Measurements from ENCODE around the gene GABBR2. TPM values are rescaled to one million over a fixed set of nuclear protein-coding genes. Genes with fewer than 3 reads are reported as not detected.

The GABBR2 gene
- total RNA-seq, 1 experiment from 2014 or later: not detected

GRCh38 chr9:98310752-98311392, 397.9 kb downstream of the GABBR2 start:
- H3K4me1 Mint-ChIP-seq (ENCODE audit: insufficient read depth, unreplicated experiment): peaks cover 20% of the 10 kb centered on the region
- no peak for TF ChIP-seq CTCF (IDR thresholded peaks at IDR 0.05; ENCODE audit: unreplicated experiment)
- no peak overlapping the region for H3K27ac Mint-ChIP-seq (ENCODE audit: low read depth, unreplicated experiment)
- ChIA-PET POLR2A (no interaction called here), CTCF (interaction anchor here (2.1 kb wide), 1 partner anchor 464 kb away, joined by 11 read pairs; no protein-coding TSS in a partner anchor)
- intact Hi-C loops (cut with micrococcal nuclease): no loop called here
- H3K9me3 Mint-ChIP-seq (ENCODE audit: unreplicated experiment): no peaks in the 10 kb centered on the region
- H3K4me3 Mint-ChIP-seq (ENCODE audit: unreplicated experiment): no peak overlapping the region
- H3K36me3 Mint-ChIP-seq (ENCODE audit: insufficient read depth, unreplicated experiment): no peaks in the 10 kb centered on the region
- no peak for DNase-seq (ENCODE audit: unreplicated experiment)
- no TSS peak for BruUV-seq (replicated peaks)
- H3K27me3 Mint-ChIP-seq (ENCODE audit: insufficient read depth, unreplicated experiment): no peaks in the 10 kb centered on the region

DNA sequence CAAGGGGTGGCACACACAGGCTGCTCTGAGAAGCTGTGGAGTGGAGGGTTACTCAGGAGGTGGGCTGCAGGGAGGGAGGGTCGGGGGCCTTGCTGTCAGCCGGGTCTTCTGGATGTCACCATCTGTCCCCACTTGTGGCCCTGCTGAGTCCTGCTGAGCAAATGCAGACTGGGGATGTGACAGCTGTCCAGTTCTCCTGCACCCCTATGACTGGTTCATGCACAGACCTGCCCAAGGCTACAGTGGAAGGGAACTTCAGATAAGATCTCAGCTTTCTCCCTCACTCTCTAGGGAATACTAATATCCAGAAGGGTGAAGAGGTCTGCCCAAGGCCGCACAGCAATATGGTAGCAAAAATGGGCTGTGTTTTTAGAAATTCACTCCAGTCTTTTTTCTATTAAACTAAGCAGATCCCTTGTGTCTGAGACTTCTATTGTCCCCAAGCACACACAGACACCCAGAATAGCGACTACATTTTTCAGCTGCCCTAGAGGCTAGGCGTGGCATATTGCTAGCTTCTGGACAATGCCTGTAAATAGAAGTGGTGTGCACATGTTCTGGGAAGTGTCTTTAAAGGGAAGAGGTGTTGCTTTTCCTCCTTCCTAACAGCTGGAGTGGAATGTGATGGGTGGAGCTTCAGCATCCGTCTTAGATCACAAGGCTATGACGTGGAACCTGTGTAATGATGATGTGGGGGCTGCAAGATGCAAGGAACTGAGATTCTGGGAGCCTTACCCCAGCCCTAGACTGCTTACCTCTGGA, 402.2 kb downstream of the GABBR2 start:
- no peaks in the 10 kb centered on the region for H3K36me3 Mint-ChIP-seq (ENCODE audit: insufficient read depth, unreplicated experiment)
- CTCF ChIA-PET: interaction anchor here (0.6 to 2.5 kb wide), 4 partner anchors 9 to 496 kb away, joined by 3 to 10 read pairs (median 5); no protein-coding TSS in a partner anchor
- intact Hi-C loops (cut with micrococcal nuclease): no loop called here
- H3K9me3 Mint-ChIP-seq (ENCODE audit: unreplicated experiment): no peaks in the 10 kb centered on the region
- peaks cover 13% of the 10 kb centered on the region for H3K4me1 Mint-ChIP-seq (ENCODE audit: insufficient read depth, unreplicated experiment)
- H3K4me3 Mint-ChIP-seq (ENCODE audit: unreplicated experiment): no peak overlapping the region
- no TSS peak for BruUV-seq (replicated peaks)
- no peak for DNase-seq (ENCODE audit: unreplicated experiment)
- H3K27ac Mint-ChIP-seq (ENCODE audit: low read depth, unreplicated experiment): no peak overlapping the region
- POLR2A ChIA-PET: interaction anchor here (0.5 to 1.1 kb wide), 3 partner anchors 51 to 495 kb away, joined by 3 to 5 read pairs (median 4); partner anchors contain the start of gene TBC1D2
- TF ChIP-seq CTCF (IDR thresholded peaks at IDR 0.05; ENCODE audit: unreplicated experiment): no peak
- H3K27me3 Mint-ChIP-seq (ENCODE audit: insufficient read depth, unreplicated experiment): no peaks in the 10 kb centered on the region

DNA sequence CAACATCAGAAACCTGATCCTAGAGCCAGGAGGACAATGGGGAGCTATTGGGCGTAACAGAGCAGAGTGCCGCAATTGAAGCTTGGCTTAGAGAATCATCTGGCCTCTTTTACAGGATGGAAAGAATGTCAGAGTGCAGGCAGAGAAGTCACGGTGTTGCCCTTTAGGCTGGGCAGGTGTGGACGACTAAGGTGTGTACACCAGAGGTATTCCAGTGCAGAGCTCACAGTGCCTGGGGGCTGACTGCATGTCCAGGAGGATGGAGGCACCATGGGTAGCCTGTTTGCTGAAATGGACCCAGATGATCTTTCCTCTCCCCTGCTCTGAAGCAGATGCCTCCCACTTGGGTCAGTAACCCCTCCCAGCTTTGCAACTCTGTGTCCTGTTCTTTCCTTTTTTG, 404.4 kb downstream of the GABBR2 start:
- no peak for DNase-seq (ENCODE audit: unreplicated experiment)

More for the DNA sequence above, 404.4 kb downstream of the GABBR2 start:
- intact Hi-C loops (cut with micrococcal nuclease): no loop called here
- Mint-ChIP-seq H3K27ac (ENCODE audit: low read depth, unreplicated experiment) (no peak overlapping the region), H3K36me3 (ENCODE audit: insufficient read depth, unreplicated experiment) (no peaks in the 10 kb centered on the region), H3K27me3 (ENCODE audit: insufficient read depth, unreplicated experiment) (no peaks in the 10 kb centered on the region), H3K4me3 (ENCODE audit: unreplicated experiment) (no peak overlapping the region), H3K9me3 (ENCODE audit: unreplicated experiment) (no peaks in the 10 kb centered on the region), H3K4me1 (ENCODE audit: insufficient read depth, unreplicated experiment) (peaks cover 13% of the 10 kb centered on the region)
- ChIA-PET CTCF (interaction anchor here (0.5 to 3.3 kb wide), 6 partner anchors 11 to 837 kb away, joined by 3 to 22 read pairs (median 4); no protein-coding TSS in a partner anchor), POLR2A (interaction anchor here (1.7 kb wide), 1 partner anchor 8 kb away, joined by 4 read pairs; no protein-coding TSS in a partner anchor)
- TF ChIP-seq CTCF (IDR thresholded peaks at IDR 0.05; ENCODE audit: unreplicated experiment): no peak
- BruUV-seq (replicated peaks): no TSS peak

All from MCF 10A (cell line).